DND-41 (cell line): ENCODE results near the gene NDUFB7.

Experiments used
- ATAC-seq: fragments of 200-7000 bp; cut with Tn5 transposase; 3 replicates; pipeline ENCODE4 v1.9.1; 2021; ENCODE audit warnings: low read depth; ENCODE audit not compliant: insufficient read depth
- DNase-seq: peaks from one replicate; pipeline ENCODE4 v3.0.0-alpha.2; 2020
- H2AFZ ChIP-seq: 2 replicates; pipeline ENCODE4 v1.6.0; 2012; ENCODE audit warnings: low read depth, low read length
- H3K27ac ChIP-seq: 2 replicates; pipeline ENCODE4 v1.5.1; 2012; ENCODE audit warnings: low read length, inconsistent platforms
- H3K27me3 ChIP-seq: fragments of 200-600 bp; sonication (generic); 2 replicates; pipeline ENCODE4 v1.6.0; 2012; ENCODE audit warnings: low read length, mild to moderate bottlenecking, inconsistent platforms; ENCODE audit not compliant: insufficient read depth, poor library complexity
- H3K36me3 ChIP-seq: 2 replicates; pipeline ENCODE4 v1.5.1; 2012; ENCODE audit warnings: low read length, inconsistent platforms; ENCODE audit not compliant: insufficient read depth
- H3K4me1 ChIP-seq: 2 replicates; pipeline ENCODE4 v1.5.1; 2012; ENCODE audit warnings: mild to moderate bottlenecking, low read length; ENCODE audit not compliant: insufficient read depth
- H3K4me2 ChIP-seq: 2 replicates; pipeline ENCODE4 v1.6.0; 2012; ENCODE audit warnings: mild to moderate bottlenecking, moderate library complexity, low read length, inconsistent platforms; ENCODE audit not compliant: insufficient read depth
- H3K4me3 ChIP-seq, 2 experiments: fragments of 200-600 bp in 1 of 2; shearing (Covaris generic) in 1 of 2; 2 replicates each; pipeline ENCODE4 v1.5.1; 2012 to 2016; ENCODE audit warnings: inconsistent platforms in 2 of 2, low read length in 2 of 2, mild to moderate bottlenecking in 2 of 2, low read depth in 1 of 2, moderate library complexity in 1 of 2
- H3K79me2 ChIP-seq: 2 replicates; pipeline ENCODE4 v1.6.0; 2012; ENCODE audit warnings: low read length, inconsistent platforms; ENCODE audit not compliant: insufficient read depth
- H3K9ac ChIP-seq: 2 replicates; pipeline ENCODE4 v1.6.0; 2012; ENCODE audit warnings: low read depth, mild to moderate bottlenecking, inconsistent platforms, low read length, moderate library complexity
- H3K9me3 ChIP-seq: 2 replicates; pipeline ENCODE4 v1.5.1; 2012; ENCODE audit warnings: low read length, moderate library complexity, mild to moderate bottlenecking, inconsistent platforms; ENCODE audit not compliant: insufficient read depth, severe bottlenecking
- H4K20me1 ChIP-seq: 2 replicates; pipeline ENCODE4 v1.6.0; 2012; ENCODE audit warnings: low read length; ENCODE audit not compliant: insufficient read depth
- EZH2 ChIP-seq: IDR thresholded peaks from 3 replicates; pipeline ENCODE4 v1.6.1; 2012; ENCODE audit warnings: borderline replicate concordance, low read depth, mild to moderate bottlenecking, moderate library complexity, low read length, inconsistent platforms; ENCODE audit not compliant: severe bottlenecking
- TF ChIP-seq, protein P1 (sequence below): IDR thresholded peaks from 2 replicates; pipeline ENCODE4 v1.5.1; 2012; ENCODE audit warnings: borderline replicate concordance, low read length, moderate library complexity, mild to moderate bottlenecking; ENCODE audit not compliant: poor library complexity, severe bottlenecking; ENCODE audit errors: extremely low read depth

The NDUFB7 gene

DNA sequence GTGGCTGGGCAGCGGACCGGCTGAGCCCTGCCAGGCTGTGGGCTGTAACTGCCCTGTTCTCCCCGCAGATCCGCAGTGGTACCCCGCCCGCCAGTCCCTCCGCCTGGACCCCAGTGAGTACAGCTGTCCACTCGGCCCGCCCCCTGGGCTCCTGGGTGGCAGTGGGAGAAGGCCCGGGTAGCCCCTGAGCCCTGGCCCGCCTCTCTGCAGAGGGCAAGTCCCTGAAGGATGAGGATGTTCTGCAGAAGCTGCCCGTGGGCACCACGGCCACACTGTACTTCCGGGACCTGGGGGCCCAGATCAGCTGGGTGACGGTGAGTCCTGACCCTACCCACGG, 8.3 kb downstream of the NDUFB7 start:
- Histone ChIP-seq H3K27ac (no peak overlapping the region), H3K4me2 (no peak overlapping the region), H3K9me3 (no peaks in the 10 kb centered on the region), H2AFZ (no peak overlapping the region), H3K27me3 (no peaks in the 10 kb centered on the region), H3K4me1 (0 out of 2 replicates have a peak, but pooled peaks cover 4% of the 10 kb centered on the region), H3K36me3 (peaks cover 53% of the 10 kb centered on the region), H4K20me1 (peaks cover 77% of the 10 kb centered on the region), H3K9ac (no peak overlapping the region), H3K79me2 (peaks cover 43% of the 10 kb centered on the region), H3K4me3 (no peak overlapping the region)
- TF ChIP-seq EZH2 = no peak
- TF ChIP-seq, protein P1, sequence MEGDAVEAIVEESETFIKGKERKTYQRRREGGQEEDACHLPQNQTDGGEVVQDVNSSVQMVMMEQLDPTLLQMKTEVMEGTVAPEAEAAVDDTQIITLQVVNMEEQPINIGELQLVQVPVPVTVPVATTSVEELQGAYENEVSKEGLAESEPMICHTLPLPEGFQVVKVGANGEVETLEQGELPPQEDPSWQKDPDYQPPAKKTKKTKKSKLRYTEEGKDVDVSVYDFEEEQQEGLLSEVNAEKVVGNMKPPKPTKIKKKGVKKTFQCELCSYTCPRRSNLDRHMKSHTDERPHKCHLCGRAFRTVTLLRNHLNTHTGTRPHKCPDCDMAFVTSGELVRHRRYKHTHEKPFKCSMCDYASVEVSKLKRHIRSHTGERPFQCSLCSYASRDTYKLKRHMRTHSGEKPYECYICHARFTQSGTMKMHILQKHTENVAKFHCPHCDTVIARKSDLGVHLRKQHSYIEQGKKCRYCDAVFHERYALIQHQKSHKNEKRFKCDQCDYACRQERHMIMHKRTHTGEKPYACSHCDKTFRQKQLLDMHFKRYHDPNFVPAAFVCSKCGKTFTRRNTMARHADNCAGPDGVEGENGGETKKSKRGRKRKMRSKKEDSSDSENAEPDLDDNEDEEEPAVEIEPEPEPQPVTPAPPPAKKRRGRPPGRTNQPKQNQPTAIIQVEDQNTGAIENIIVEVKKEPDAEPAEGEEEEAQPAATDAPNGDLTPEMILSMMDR = no peak
- no peak for ATAC-seq
- no peak for DNase-seq

- ATAC-seq = no peak
- H3K4me1 ChIP-seq = 0 out of 2 replicates have a peak, but pooled peaks cover 4% of the 10 kb centered on the region
- no peak overlapping the region for H3K4me3 ChIP-seq
- H3K9ac ChIP-seq = no peak overlapping the region
- peaks cover 46% of the 10 kb centered on the region for H3K79me2 ChIP-seq
- TF ChIP-seq, protein P1 = no peak
- no peak for TF ChIP-seq EZH2
- H3K9me3 ChIP-seq = no peaks in the 10 kb centered on the region
- no peak overlapping the region for H3K4me2 ChIP-seq
- H3K27ac ChIP-seq = no peak overlapping the region
- H4K20me1 ChIP-seq = peaks cover 79% of the 10 kb centered on the region
- H3K27me3 ChIP-seq = no peaks in the 10 kb centered on the region
- DNase-seq = no peak
- no peak overlapping the region for H2AFZ ChIP-seq
- H3K36me3 ChIP-seq = peaks cover 48% of the 10 kb centered on the region
Measured at GRCh38 chr19:14562660-14563589, 8.9 kb downstream of the NDUFB7 start.

- Histone ChIP-seq H3K27ac (no peak overlapping the region), H3K9me3 (no peaks in the 10 kb centered on the region), H3K4me2 (no peak overlapping the region), H3K4me1 (no peaks in the 10 kb centered on the region), H3K36me3 (peaks cover 39% of the 10 kb centered on the region), H2AFZ (no peak overlapping the region), H3K79me2 (peaks cover 53% of the 10 kb centered on the region), H3K4me3 (no peak overlapping the region), H3K9ac (no peak overlapping the region), H3K27me3 (no peaks in the 10 kb centered on the region), H4K20me1 (peaks cover 70% of the 10 kb centered on the region)
- DNase-seq (no peak), ATAC-seq (no peak)
- TF ChIP-seq, protein P1 = no peak
- TF ChIP-seq EZH2 = no peak
Measured at GRCh38 chr19:14561847-14562351, 10.0 kb downstream of the NDUFB7 start.
